NCI-H2029 (cell line): ENCODE data around the gene TTC12.

Experiments
- DNase-seq: peaks from one replicate; lab custom pipeline; 2025; lab: John Stamatoyannopoulos, UW

Gene TTC12

GRCh38 chr11:113404859-113405430 lies 90.6 kb downstream of the TTC12 start:
- DNase-seq, result no peak

GRCh38 chr11:113405724-113406478 lies 91.5 kb downstream of the TTC12 start:
- no peak for DNase-seq

- DNase-seq, result no peak
Observed at GRCh38 chr11:113407163-113407562, 92.8 kb downstream of the TTC12 start.

- DNase-seq, result no peak
Observed at GRCh38 chr11:113408206-113408605, 93.8 kb downstream of the TTC12 start.

- no peak for DNase-seq
Observed at GRCh38 chr11:113408887-113409286, 94.5 kb downstream of the TTC12 start.

- DNase-seq, result no peak
Observed at GRCh38 chr11:113409526-113409925, 95.1 kb downstream of the TTC12 start.

GRCh38 chr11:113410414-113411135 lies 96.2 kb downstream of the TTC12 start:
- DNase-seq, result no peak

- DNase-seq, result no peak
Observed at GRCh38 chr11:113411536-113411935, 97.2 kb downstream of the TTC12 start.

GRCh38 chr11:113412675-113413074 lies 98.3 kb downstream of the TTC12 start:
- DNase-seq, result no peak

- DNase-seq, result no peak
Observed at GRCh38 chr11:113415343-113415742, 101.0 kb downstream of the TTC12 start.
